ENCODE measurements around the gene PIK3C2B.

The PIK3C2B gene

GRCh38 chr1:204478172-204478899, 16.3 kb downstream of the PIK3C2B start:
- DNase-seq (ENCODE audit: low read depth): no peak

- no peak for DNase-seq (ENCODE audit: low read depth)
Measured at GRCh38 chr1:204477036-204477740, 17.4 kb downstream of the PIK3C2B start.

- DNase-seq (ENCODE audit: low read depth): no peak
Measured at GRCh38 chr1:204476563-204476962, 18.0 kb downstream of the PIK3C2B start.

- DNase-seq (ENCODE audit: low read depth): no peak
Measured at GRCh38 chr1:204475656-204476432, 18.8 kb downstream of the PIK3C2B start.

- DNase-seq (ENCODE audit: low read depth): no peak
Measured at GRCh38 chr1:204473400-204473965, 21.1 kb downstream of the PIK3C2B start.

GRCh38 chr1:204472660-204473059, 21.9 kb downstream of the PIK3C2B start:
- no peak for DNase-seq (ENCODE audit: low read depth)

GRCh38 chr1:204471687-204472086, 22.9 kb downstream of the PIK3C2B start:
- DNase-seq (ENCODE audit: low read depth): no peak

- no peak for DNase-seq (ENCODE audit: low read depth)
Measured at GRCh38 chr1:204469304-204469703, 25.3 kb downstream of the PIK3C2B start.

- no peak for DNase-seq (ENCODE audit: low read depth)
Measured at GRCh38 chr1:204468766-204469302, 25.8 kb downstream of the PIK3C2B start.

GRCh38 chr1:204468206-204468605, 26.4 kb downstream of the PIK3C2B start:
- no peak for DNase-seq (ENCODE audit: low read depth)

GRCh38 chr1:204466416-204467405, 27.9 kb downstream of the PIK3C2B start:
- DNase-seq (ENCODE audit: low read depth): no peak

- DNase-seq (ENCODE audit: low read depth): no peak
Measured at GRCh38 chr1:204465546-204466415, 28.8 kb downstream of the PIK3C2B start.

- DNase-seq (ENCODE audit: low read depth): no peak
Measured at GRCh38 chr1:204464701-204465100, 29.9 kb downstream of the PIK3C2B start.

GRCh38 chr1:204464187-204464631, 30.4 kb downstream of the PIK3C2B start:
- DNase-seq (ENCODE audit: low read depth): no peak

GRCh38 chr1:204463125-204464060, 31.2 kb downstream of the PIK3C2B start:
- no peak for DNase-seq (ENCODE audit: low read depth)

GRCh38 chr1:204462229-204462561, 32.4 kb downstream of the PIK3C2B start:
- no peak for DNase-seq (ENCODE audit: low read depth)

- no peak for DNase-seq (ENCODE audit: low read depth)
Measured at GRCh38 chr1:204461331-204462228, 33.0 kb downstream of the PIK3C2B start.

GRCh38 chr1:204460346-204460745, 34.3 kb downstream of the PIK3C2B start:
- DNase-seq (ENCODE audit: low read depth): no peak

Measured in activated T-helper 1 cell treated with Interleukin-2 at 50 U/mL for 16 hours (primary cell).